Stimulated activated CD4-positive, alpha-beta T cell treated with anti-CD3 and anti-CD28 coated beads, Interleukin-2, amount 100 ng/mL, for 48 hours (primary cell): ENCODE results near the gene RREB1.
"Not testable (repeated sequence)": the region's sequence is repeated elsewhere in the genome, so short reads cannot be mapped to it uniquely, and the experiment has no call there.

ENCODE experiments used
- DNase-seq, 2 donors: peaks; one replicate each; pipeline ENCODE4 v3.0.0-alpha.2; 2020

RREB1 gene

GRCh38 chr6:7249946-7250643 is 142.3 kb downstream of the RREB1 start:
- no peak for DNase-seq

GRCh38 chr6:7250812-7251211 is 143.1 kb downstream of the RREB1 start:
- DNase-seq: no peak

GRCh38 chr6:7251646-7252260 is 144.0 kb downstream of the RREB1 start:
- no peak for DNase-seq

- no peak for DNase-seq
Observed at GRCh38 chr6:7252390-7252789, 144.6 kb downstream of the RREB1 start.

- DNase-seq: no peak
Observed at GRCh38 chr6:7254980-7255835, 147.4 kb downstream of the RREB1 start.

GRCh38 chr6:7255918-7256317 is 148.2 kb downstream of the RREB1 start:
- DNase-seq: no peak

- no peak for DNase-seq
Observed at GRCh38 chr6:7256785-7257184, 149.0 kb downstream of the RREB1 start.

GRCh38 chr6:7257521-7258230 is 149.9 kb downstream of the RREB1 start:
- DNase-seq: no peak

GRCh38 chr6:7258231-7258763 is 150.5 kb downstream of the RREB1 start:
- no peak for DNase-seq

GRCh38 chr6:7260291-7261031 is 152.7 kb downstream of the RREB1 start:
- DNase-seq: no peak

GRCh38 chr6:7261032-7261841 is 153.5 kb downstream of the RREB1 start:
- peak; percentile 38 to 46 for DNase-seq

GRCh38 chr6:7261852-7262461 is 154.2 kb downstream of the RREB1 start:
- no peak for DNase-seq

- no peak for DNase-seq
Observed at GRCh38 chr6:7262746-7263518, 155.2 kb downstream of the RREB1 start.

GRCh38 chr6:7263519-7263805 is 155.7 kb downstream of the RREB1 start:
- DNase-seq: not testable (repeated sequence)

- no peak for DNase-seq
Observed at GRCh38 chr6:7264041-7264440, 156.3 kb downstream of the RREB1 start.

- no peak for DNase-seq
Observed at GRCh38 chr6:7264686-7265384, 157.1 kb downstream of the RREB1 start.

GRCh38 chr6:7265385-7265726 is 157.6 kb downstream of the RREB1 start:
- not testable (repeated sequence) for DNase-seq

GRCh38 chr6:7267071-7267465 is 159.3 kb downstream of the RREB1 start:
- no peak for DNase-seq

GRCh38 chr6:7267466-7268091 is 159.8 kb downstream of the RREB1 start:
- DNase-seq: no peak
